Measurements from ENCODE around the gene PDE4D. TPM values are rescaled to one million over a fixed set of nuclear protein-coding genes. Genes with fewer than 3 reads are reported as not detected.

Gene PDE4D
- total RNA-seq, 1 experiment from 2014 or later = 2.1 TPM

DNA sequence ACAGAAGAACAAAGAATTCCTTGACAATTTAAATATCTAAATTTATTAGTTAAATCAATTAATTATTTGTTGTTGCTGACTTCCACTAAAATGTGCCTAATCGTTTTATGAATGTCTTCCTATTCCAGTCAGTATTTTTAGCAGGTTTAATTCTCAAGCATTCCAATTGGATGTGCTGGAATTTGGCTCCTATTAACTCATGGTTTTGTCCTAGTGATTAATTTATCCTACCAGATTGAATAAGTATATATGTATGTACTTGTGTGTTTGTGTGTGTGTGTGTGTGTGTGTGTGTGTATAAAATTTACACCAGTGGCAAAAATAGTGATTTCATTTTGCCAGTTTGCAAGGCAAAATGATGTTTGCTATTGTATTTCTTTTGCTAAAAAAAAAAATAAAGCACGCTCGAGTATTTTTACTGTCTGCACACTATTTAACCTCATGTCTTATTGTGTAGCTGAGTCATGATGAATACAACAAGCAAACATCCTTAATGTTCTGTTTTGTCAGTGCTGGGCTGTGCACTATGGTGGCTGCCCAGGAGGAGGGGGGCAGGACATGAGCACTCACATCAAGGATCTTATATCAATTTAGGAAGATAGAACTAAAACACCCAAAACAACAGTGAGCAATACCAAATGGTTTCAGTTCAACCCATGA is 375.5 kb downstream of the PDE4D start:
- H3K9ac ChIP-seq (ENCODE audit: extremely low read depth, insufficient read length, low read length) = no peak overlapping the region
- no peak overlapping the region for H2AK5ac ChIP-seq (ENCODE audit: insufficient read length, low read length)
- no peaks in the 10 kb centered on the region for H3K36me3 Mint-ChIP-seq (ENCODE audit: insufficient read depth in 1 of 3, low read depth in 3 of 3)
- H3K56ac ChIP-seq (ENCODE audit: insufficient read length, low read depth, low read length) = no peak overlapping the region
- no peak overlapping the region for H2BK20ac ChIP-seq (ENCODE audit: low read depth, low read length, poor library complexity, severe bottlenecking)
- H3K27me3 ChIP-seq (ENCODE audit: insufficient read depth, low read length) = no peaks in the 10 kb centered on the region
- no peak overlapping the region for H3T11ph ChIP-seq (ENCODE audit: low read length)
- no peak overlapping the region for H3K4ac ChIP-seq (ENCODE audit: low read depth, low read length)
- H3K27ac Mint-ChIP-seq = peak overlapping the region in 1 of 3 experiments; percentile 63; a peak in 1 of 7 replicates
- WGBS (ENCODE audit: extremely low coverage, insufficient read length, low lambda C conversion rate) = no CpG with 5 or more reads among the region's 3 CpGs
- H3K4me3 Mint-ChIP-seq = no peak overlapping the region
- no peak overlapping the region for H4K5ac ChIP-seq (ENCODE audit: insufficient read length, low read depth, low read length)
- TF ChIP-seq, protein P1, sequence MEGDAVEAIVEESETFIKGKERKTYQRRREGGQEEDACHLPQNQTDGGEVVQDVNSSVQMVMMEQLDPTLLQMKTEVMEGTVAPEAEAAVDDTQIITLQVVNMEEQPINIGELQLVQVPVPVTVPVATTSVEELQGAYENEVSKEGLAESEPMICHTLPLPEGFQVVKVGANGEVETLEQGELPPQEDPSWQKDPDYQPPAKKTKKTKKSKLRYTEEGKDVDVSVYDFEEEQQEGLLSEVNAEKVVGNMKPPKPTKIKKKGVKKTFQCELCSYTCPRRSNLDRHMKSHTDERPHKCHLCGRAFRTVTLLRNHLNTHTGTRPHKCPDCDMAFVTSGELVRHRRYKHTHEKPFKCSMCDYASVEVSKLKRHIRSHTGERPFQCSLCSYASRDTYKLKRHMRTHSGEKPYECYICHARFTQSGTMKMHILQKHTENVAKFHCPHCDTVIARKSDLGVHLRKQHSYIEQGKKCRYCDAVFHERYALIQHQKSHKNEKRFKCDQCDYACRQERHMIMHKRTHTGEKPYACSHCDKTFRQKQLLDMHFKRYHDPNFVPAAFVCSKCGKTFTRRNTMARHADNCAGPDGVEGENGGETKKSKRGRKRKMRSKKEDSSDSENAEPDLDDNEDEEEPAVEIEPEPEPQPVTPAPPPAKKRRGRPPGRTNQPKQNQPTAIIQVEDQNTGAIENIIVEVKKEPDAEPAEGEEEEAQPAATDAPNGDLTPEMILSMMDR (conservative IDR thresholded peaks at IDR 0.05) = no peak
- H2AFZ ChIP-seq (ENCODE audit: low read length) = no peak overlapping the region
- H3K18ac ChIP-seq (ENCODE audit: insufficient read length, low read depth, low read length) = no peak overlapping the region
- no peak overlapping the region for H3K4me2 ChIP-seq (ENCODE audit: insufficient read depth, insufficient read length, low read length)
- no peaks in the 10 kb centered on the region for H3K23me2 ChIP-seq (ENCODE audit: insufficient read length, low read depth, low read length, poor library complexity, severe bottlenecking)
- H4K8ac ChIP-seq (replicated peaks; ENCODE audit: insufficient read length, low read depth, low read length) = no peak overlapping the region
- H3K27me3 Mint-ChIP-seq (ENCODE audit: low read depth) = no peaks in the 10 kb centered on the region
- no peak overlapping the region for H3K23ac ChIP-seq (ENCODE audit: insufficient read length, low read depth, low read length)
- no peaks in the 10 kb centered on the region; a peak in 1 of 4 replicates for H3K4me1 Mint-ChIP-seq
- H2BK5ac ChIP-seq (ENCODE audit: insufficient read length, low read length) = no peak overlapping the region
- H4K91ac ChIP-seq (ENCODE audit: insufficient read length, low read depth, low read length) = no peak overlapping the region
- no peak overlapping the region for H3K27ac ChIP-seq (ENCODE audit: insufficient read length, low read depth, low read length)
- no peak overlapping the region for H2BK120ac ChIP-seq (ENCODE audit: low read depth, low read length, poor library complexity, severe bottlenecking)
- H3K9me3 ChIP-seq (ENCODE audit: control insufficient read depth, low read depth, low read length) = no peaks in the 10 kb centered on the region
- H3K14ac ChIP-seq (ENCODE audit: insufficient read depth, low read length) = no peak overlapping the region
- H3K79me1 ChIP-seq (ENCODE audit: insufficient read depth, low read depth, low read length, poor library complexity, severe bottlenecking) = no peaks in the 10 kb centered on the region
- no peak overlapping the region for H2BK12ac ChIP-seq (ENCODE audit: insufficient read length, low read depth, low read length)
- H2BK15ac ChIP-seq (ENCODE audit: low read depth, low read length) = no peak overlapping the region
- H3K79me2 ChIP-seq (ENCODE audit: insufficient read depth, low read length) = no peaks in the 10 kb centered on the region
- H3K4me1 ChIP-seq (ENCODE audit: insufficient read depth, low read length) = no peaks in the 10 kb centered on the region
- 0 out of 5 replicates have a peak, but pooled peaks cover 0 to 3% of the 10 kb centered on the region in 2 experiments for H3K9me3 Mint-ChIP-seq
- no peak for DNase-seq
- H4K20me1 ChIP-seq (ENCODE audit: control insufficient read depth, insufficient read depth, insufficient read length) = no peaks in the 10 kb centered on the region
